HEK293 (cell line): Measurements from ENCODE around the gene EFNA2.

ENCODE experiments used
- KLF9 ChIP-seq: fragments of 450-650 bp; formaldehyde crosslinking; IDR thresholded peaks from 2 replicates; pipeline ENCODE4 v1.5.1; 2016; ENCODE audit warnings: missing biosample characterization, missing genetic modification characterization, low read depth
- SALL2 ChIP-seq: fragments of 450-650 bp; formaldehyde crosslinking; IDR thresholded peaks from 2 replicates; pipeline ENCODE4 v1.5.0; 2017; ENCODE audit warnings: missing biosample characterization, mild to moderate bottlenecking, missing genetic modification characterization, borderline replicate concordance
- SETDB1 ChIP-seq: IDR thresholded peaks from one replicate; pipeline ENCODE4 v1.6.1; 2017; ENCODE audit warnings: mild to moderate bottlenecking, low read length, moderate library complexity, mixed read lengths; ENCODE audit not compliant: insufficient read length
- ZBTB21 ChIP-seq: fragments of 450-650 bp; formaldehyde crosslinking; IDR thresholded peaks from 2 replicates; pipeline ENCODE4 v1.5.1; 2017; ENCODE audit warnings: missing biosample characterization, missing genetic modification characterization
- ZNF133 ChIP-seq: fragments of 450-650 bp; formaldehyde crosslinking; IDR thresholded peaks from 2 replicates; pipeline ENCODE4 v1.5.1; 2016; ENCODE audit warnings: missing biosample characterization, missing genetic modification characterization
- ZNF274 ChIP-seq, 2 experiments: fragments of 200-500 bp in 1 of 2; fragments of 450-650 bp in 1 of 2; sonication (Bioruptor generic) in 1 of 2; formaldehyde crosslinking in 1 of 2; IDR thresholded peaks; 2 replicates each; pipeline versions ENCODE4 v1.5.1 to v1.6.1; 2014 to 2016; ENCODE audit warnings: borderline replicate concordance in 1 of 2, inconsistent platforms in 1 of 2, low read length in 1 of 2, missing biosample characterization in 1 of 2, missing genetic modification characterization in 1 of 2
- ZNF280D ChIP-seq: fragments of 450-650 bp; formaldehyde crosslinking; IDR thresholded peaks from 2 replicates; pipeline ENCODE4 v1.5.1; 2016; ENCODE audit warnings: missing biosample characterization, missing genetic modification characterization
- ZNF404 ChIP-seq: fragments of 450-650 bp; formaldehyde crosslinking; IDR thresholded peaks from 2 replicates; pipeline ENCODE4 v1.5.1; 2017; ENCODE audit warnings: missing biosample characterization, missing genetic modification characterization
- ZNF514 ChIP-seq: fragments of 450-650 bp; formaldehyde crosslinking; IDR thresholded peaks from 2 replicates; pipeline ENCODE4 v1.5.1; 2016; ENCODE audit warnings: missing biosample characterization, missing genetic modification characterization
- ZNF530 ChIP-seq: fragments of 450-650 bp; formaldehyde crosslinking; IDR thresholded peaks from 2 replicates; pipeline ENCODE4 v1.5.1; 2016; ENCODE audit warnings: low read depth, missing biosample characterization, missing genetic modification characterization
- ZNF600 ChIP-seq: fragments of 450-650 bp; formaldehyde crosslinking; IDR thresholded peaks from 2 replicates; pipeline ENCODE4 v1.5.1; 2016; ENCODE audit warnings: missing biosample characterization, missing genetic modification characterization
- ZNF654 ChIP-seq: fragments of 450-650 bp; formaldehyde crosslinking; IDR thresholded peaks from 2 replicates; pipeline ENCODE4 v1.5.1; 2016; ENCODE audit warnings: low read depth, missing biosample characterization, missing genetic modification characterization
- ZNF747 ChIP-seq: fragments of 450-650 bp; formaldehyde crosslinking; IDR thresholded peaks from 2 replicates; pipeline ENCODE4 v1.5.1; 2016; ENCODE audit warnings: missing biosample characterization, missing genetic modification characterization
- ZNF791 ChIP-seq: fragments of 450-650 bp; formaldehyde crosslinking; IDR thresholded peaks from 2 replicates; pipeline ENCODE4 v1.5.1; 2016; ENCODE audit warnings: missing biosample characterization, missing genetic modification characterization
- ZSCAN23 ChIP-seq: fragments of 450-650 bp; formaldehyde crosslinking; IDR thresholded peaks from 2 replicates; pipeline ENCODE4 v1.5.1; 2016; ENCODE audit warnings: missing biosample characterization, missing genetic modification characterization
- ZSCAN5A ChIP-seq: fragments of 450-650 bp; formaldehyde crosslinking; IDR thresholded peaks from 2 replicates; pipeline ENCODE4 v1.5.1; 2016; ENCODE audit warnings: missing biosample characterization, missing genetic modification characterization
- TF ChIP-seq, protein P1 (sequence below): fragments of 450-650 bp; formaldehyde crosslinking; IDR thresholded peaks from 2 replicates; pipeline ENCODE4 v1.5.1; 2016; ENCODE audit warnings: missing biosample characterization, missing genetic modification characterization

Gene EFNA2

DNA sequence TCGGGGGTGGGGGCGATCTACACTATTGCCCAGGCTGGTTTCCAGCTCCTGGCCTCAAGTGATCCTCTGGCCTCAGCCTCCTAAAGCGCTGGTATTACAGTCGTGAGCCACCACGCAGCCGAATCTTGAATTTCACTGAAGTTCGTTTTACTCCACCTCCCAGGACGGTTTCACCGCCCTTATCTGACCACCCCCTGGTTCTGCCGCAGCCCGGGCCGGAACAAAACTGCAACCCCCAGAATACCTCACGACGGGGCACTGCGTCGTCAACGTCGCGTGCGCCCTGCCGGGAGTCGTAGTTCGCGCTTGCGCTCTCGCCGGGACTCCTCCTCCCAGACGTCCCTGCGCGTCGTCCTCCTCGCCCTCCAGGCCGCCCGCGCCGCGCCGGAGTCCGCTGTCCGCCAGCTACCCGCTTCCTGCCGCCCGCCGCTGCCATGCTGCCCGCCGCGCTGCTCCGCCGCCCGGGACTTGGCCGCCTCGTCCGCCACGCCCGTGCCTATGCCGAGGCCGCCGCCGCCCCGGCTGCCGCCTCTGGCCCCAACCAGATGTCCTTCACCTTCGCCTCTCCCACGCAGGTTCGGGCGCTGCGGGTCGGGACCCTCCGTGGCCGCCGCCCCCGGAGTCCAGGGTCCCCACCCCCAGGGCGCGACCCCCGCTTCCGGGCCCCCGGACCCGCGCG, 44.1 kb upstream of the EFNA2 start, which contains the start of gene ATP5F1D (continued):
- TF ChIP-seq ZNF274 (IDR thresholded peaks at IDR 0.05; ENCODE audit: low read length) (no peak), ZNF274 (tag by site-specific recombination; IDR thresholded peaks at IDR 0.05; ENCODE audit: borderline replicate concordance) (no peak), ZSCAN5A (tag by site-specific recombination) (no peak), ZNF791 (tag by site-specific recombination) (no peak), ZSCAN23 (tag by site-specific recombination) (no peak), ZNF280D (tag by site-specific recombination) (no peak), KLF9 (tag by site-specific recombination) (no peak), ZNF133 (no peak), ZNF514 (tag by site-specific recombination) (no peak), ZNF654 (tag by site-specific recombination) (no peak), ZNF404 (tag by site-specific recombination) (no peak), ZNF747 (tag by site-specific recombination) (no peak), ZBTB21 (tag by site-specific recombination) (0 out of 2 replicates have a peak, but pooled peaks have one; percentile 34), ZNF530 (tag by site-specific recombination) (no peak), SALL2 (tag by site-specific recombination) (no peak), SETDB1 (no peak), ZNF600 (tag by site-specific recombination) (peak; percentile 80; the same call in 1 of the 2 replicates)
- TF ChIP-seq, protein P1, sequence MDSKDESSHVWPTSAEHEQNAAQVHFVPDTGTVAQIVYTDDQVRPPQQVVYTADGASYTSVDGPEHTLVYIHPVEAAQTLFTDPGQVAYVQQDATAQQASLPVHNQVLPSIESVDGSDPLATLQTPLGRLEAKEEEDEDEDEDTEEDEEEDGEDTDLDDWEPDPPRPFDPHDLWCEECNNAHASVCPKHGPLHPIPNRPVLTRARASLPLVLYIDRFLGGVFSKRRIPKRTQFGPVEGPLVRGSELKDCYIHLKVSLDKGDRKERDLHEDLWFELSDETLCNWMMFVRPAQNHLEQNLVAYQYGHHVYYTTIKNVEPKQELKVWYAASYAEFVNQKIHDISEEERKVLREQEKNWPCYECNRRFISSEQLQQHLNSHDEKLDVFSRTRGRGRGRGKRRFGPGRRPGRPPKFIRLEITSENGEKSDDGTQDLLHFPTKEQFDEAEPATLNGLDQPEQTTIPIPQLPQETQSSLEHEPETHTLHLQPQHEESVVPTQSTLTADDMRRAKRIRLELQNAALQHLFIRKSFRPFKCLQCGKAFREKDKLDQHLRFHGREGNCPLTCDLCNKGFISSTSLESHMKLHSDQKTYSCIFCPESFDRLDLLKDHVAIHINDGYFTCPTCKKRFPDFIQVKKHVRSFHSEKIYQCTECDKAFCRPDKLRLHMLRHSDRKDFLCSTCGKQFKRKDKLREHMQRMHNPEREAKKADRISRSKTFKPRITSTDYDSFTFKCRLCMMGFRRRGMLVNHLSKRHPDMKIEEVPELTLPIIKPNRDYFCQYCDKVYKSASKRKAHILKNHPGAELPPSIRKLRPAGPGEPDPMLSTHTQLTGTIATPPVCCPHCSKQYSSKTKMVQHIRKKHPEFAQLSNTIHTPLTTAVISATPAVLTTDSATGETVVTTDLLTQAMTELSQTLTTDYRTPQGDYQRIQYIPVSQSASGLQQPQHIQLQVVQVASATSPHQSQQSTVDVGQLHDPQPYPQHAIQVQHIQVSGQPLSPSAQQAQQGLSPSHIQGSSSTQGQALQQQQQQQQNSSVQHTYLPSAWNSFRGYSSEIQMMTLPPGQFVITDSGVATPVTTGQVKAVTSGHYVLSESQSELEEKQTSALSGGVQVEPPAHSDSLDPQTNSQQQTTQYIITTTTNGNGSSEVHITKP, result peak; percentile 84
- TF ChIP-seq, all 188 proteins: peak for 31
